BE2C (cell line): ENCODE results near the gene CAPN7.

Experiments
- DNase-seq: peaks from one replicate; pipeline ENCODE4 v3.0.0-alpha.2; 2020
- H3K27me3 ChIP-seq: fragments of 250-450 bp; sonication (Bioruptor Pico); 2 replicates; pipeline ENCODE4 v1.5.1; 2020; ENCODE audit warnings: mild to moderate bottlenecking
- H3K36me3 ChIP-seq: fragments of 250-450 bp; sonication (Bioruptor Pico); 2 replicates; pipeline ENCODE4 v1.5.1; 2020; ENCODE audit warnings: mild to moderate bottlenecking
- H3K4me1 ChIP-seq: fragments of 250-450 bp; sonication (Bioruptor Pico); 2 replicates; pipeline ENCODE4 v1.5.1; 2020
- H3K4me3 ChIP-seq: 2 replicates; pipeline ENCODE4 v1.5.1; 2011; ENCODE audit warnings: low read depth, low read length
- H3K9me3 ChIP-seq: fragments of 250-450 bp; sonication (Bioruptor Pico); 2 replicates; pipeline ENCODE4 v1.5.1; 2020
- CTCF ChIP-seq: IDR thresholded peaks from 2 replicates; pipeline ENCODE4 v1.5.1; 2012; ENCODE audit warnings: mild to moderate bottlenecking, low read depth, low read length

The CAPN7 gene

GRCh38 chr3:15262021-15262420 is 56.0 kb downstream of the CAPN7 start:
- Histone ChIP-seq H3K9me3 (no peaks in the 10 kb centered on the region), H3K27me3 (no peaks in the 10 kb centered on the region), H3K4me3 (no peak overlapping the region), H3K36me3 (no peaks in the 10 kb centered on the region), H3K4me1 (no peaks in the 10 kb centered on the region)
- no peak for DNase-seq
- TF ChIP-seq CTCF: no peak

GRCh38 chr3:15263120-15263519 is 57.1 kb downstream of the CAPN7 start:
- no peaks in the 10 kb centered on the region for H3K4me1 ChIP-seq

GRCh38 chr3:15263926-15264325 is 57.9 kb downstream of the CAPN7 start:
- no peaks in the 10 kb centered on the region for H3K4me1 ChIP-seq

More at GRCh38 chr3:15263120-15263519, 57.1 kb downstream of the CAPN7 start:
- no peak for DNase-seq
- H3K9me3 ChIP-seq: no peaks in the 10 kb centered on the region
- no peaks in the 10 kb centered on the region for H3K36me3 ChIP-seq
- H3K27me3 ChIP-seq: no peaks in the 10 kb centered on the region
- no peak overlapping the region for H3K4me3 ChIP-seq
- TF ChIP-seq CTCF: no peak

GRCh38 chr3:15264486-15264885 is 58.4 kb downstream of the CAPN7 start:
- Histone ChIP-seq H3K27me3 (no peaks in the 10 kb centered on the region), H3K4me1 (no peaks in the 10 kb centered on the region), H3K4me3 (no peak overlapping the region), H3K36me3 (no peaks in the 10 kb centered on the region), H3K9me3 (no peaks in the 10 kb centered on the region)
- no peak for TF ChIP-seq CTCF
- no peak for DNase-seq

More at GRCh38 chr3:15263926-15264325, 57.9 kb downstream of the CAPN7 start:
- Histone ChIP-seq H3K9me3 (no peaks in the 10 kb centered on the region), H3K36me3 (no peaks in the 10 kb centered on the region), H3K4me3 (no peak overlapping the region), H3K27me3 (no peaks in the 10 kb centered on the region)
- no peak for DNase-seq
- no peak for TF ChIP-seq CTCF

- no peak for TF ChIP-seq CTCF
- H3K4me1 ChIP-seq: peaks cover 8% of the 10 kb centered on the region
- no peaks in the 10 kb centered on the region for H3K9me3 ChIP-seq
- no peak overlapping the region for H3K4me3 ChIP-seq
- no peaks in the 10 kb centered on the region for H3K36me3 ChIP-seq
- H3K27me3 ChIP-seq: no peaks in the 10 kb centered on the region
- no peak for DNase-seq
Observed at GRCh38 chr3:15265655-15266509, 59.8 kb downstream of the CAPN7 start.
